IPS DF 4.7 (cell line): ENCODE measurements around the gene BEGAIN.

Experiments
- DNase-seq: peaks from one replicate; pipeline ENCODE4 v3.0.0-alpha.2; 2013; ENCODE audit warnings: low spot score; ENCODE audit errors: extremely low read depth

The BEGAIN gene

GRCh38 chr14:100587086-100587762, at the start of gene BEGAIN:
BEGAIN (minus strand) TSS chr14:100587417; CDS start chr14:100587290, 127 bp downstream.
- no peak for DNase-seq

GRCh38 chr14:100636559-100636958, 49.3 kb upstream of the BEGAIN start:
- no peak for DNase-seq

- no peak for DNase-seq
These were observed 46.8 kb upstream of the BEGAIN start for GRCh38 chr14:100634026-100634425.

GRCh38 chr14:100633406-100633805, 46.2 kb upstream of the BEGAIN start:
- no peak for DNase-seq

- no peak for DNase-seq
These were observed 42.5 kb upstream of the BEGAIN start for GRCh38 chr14:100629696-100630095.

- DNase-seq, result no peak
These were observed 41.9 kb upstream of the BEGAIN start for GRCh38 chr14:100629098-100629497.

- no peak for DNase-seq
These were observed 41.0 kb upstream of the BEGAIN start for GRCh38 chr14:100628225-100628624.

- DNase-seq, result no peak
These were observed 39.4 kb upstream of the BEGAIN start for GRCh38 chr14:100626614-100627013.

GRCh38 chr14:100623961-100624360, 36.7 kb upstream of the BEGAIN start:
- DNase-seq, result no peak

- no peak for DNase-seq
These were observed 36.3 kb upstream of the BEGAIN start for GRCh38 chr14:100623557-100623956.

GRCh38 chr14:100622708-100623485, 35.7 kb upstream of the BEGAIN start:
- DNase-seq, result no peak

- no peak for DNase-seq
These were observed 35.0 kb upstream of the BEGAIN start for GRCh38 chr14:100622224-100622623.

- DNase-seq, result no peak
These were observed 34.6 kb upstream of the BEGAIN start for GRCh38 chr14:100621806-100622205.

- DNase-seq, result no peak
These were observed 33.3 kb upstream of the BEGAIN start for GRCh38 chr14:100620255-100621100.

GRCh38 chr14:100619396-100620254, 32.4 kb upstream of the BEGAIN start:
- no peak for DNase-seq

- no peak for DNase-seq
These were observed 31.6 kb upstream of the BEGAIN start for GRCh38 chr14:100618763-100619320.

GRCh38 chr14:100618318-100618693, 31.1 kb upstream of the BEGAIN start:
- DNase-seq, result no peak

- no peak for DNase-seq
These were observed 30.4 kb upstream of the BEGAIN start for GRCh38 chr14:100617410-100618317.

GRCh38 chr14:100616854-100617409, 29.7 kb upstream of the BEGAIN start:
- no peak for DNase-seq
